B cell (primary cell): ENCODE measurements around the gene RBP3. TPM values are rescaled to one million over a fixed set of nuclear protein-coding genes. Genes with fewer than 3 reads are reported as not detected.

ENCODE experiments used
- ATAC-seq: fragments of 200-7000 bp; cut with Tn5 transposase; one replicate; pipeline ENCODE4 v1.10.0; 2021; ENCODE audit warnings: low read depth, mild to moderate bottlenecking, moderate number of reproducible peaks, moderate library complexity
- CTCF ChIA-PET: fragments of 350-600 bp; sonication (Branson Sonifier 250); formaldehyde crosslinking; loops from one replicate; lab custom pipeline; 2021; ENCODE audit warnings: antibody characterized with exemption, inconsistent platforms; lab: Charles Lee
- POLR2A ChIA-PET: fragments of 350-600 bp; sonication (Branson Sonifier 250); formaldehyde crosslinking; loops from one replicate; lab custom pipeline; 2021; ENCODE audit warnings: antibody characterized with exemption; lab: Charles Lee
- DNase-seq: peaks from one replicate; pipeline ENCODE4 v3.0.0; 2013
- H2AFZ ChIP-seq: 2 replicates; pipeline ENCODE4 v1.6.1; 2012; ENCODE audit warnings: mild to moderate bottlenecking, low read depth, low read length; ENCODE audit not compliant: insufficient read depth, poor library complexity, severe bottlenecking
- H3K27ac ChIP-seq, 2 donors: 1 replicate in 1 of 2; 2 replicates in 1 of 2; pipeline ENCODE4 v1.5.1; 2012 to 2013; ENCODE audit warnings: low read length in 2 of 2, mild to moderate bottlenecking in 2 of 2, moderate library complexity in 1 of 2
- H3K27me3 ChIP-seq, 4 experiments: fragments of 200-600 bp in 1 of 4; sonication (generic) in 1 of 4; replicated peaks in 1 of 4; 1 replicate in 2 of 4; 2 replicates in 2 of 4; pipeline versions ENCODE4 v1.6.1 to v1.7.0; 2013 to 2016; ENCODE audit warnings: low read length in 3 of 4, mild to moderate bottlenecking in 2 of 4, mixed read lengths in 1 of 4, moderate library complexity in 1 of 4; ENCODE audit not compliant: insufficient read depth in 4 of 4, control insufficient read depth in 3 of 4; ENCODE audit errors: control extremely low read depth in 1 of 4
- H3K36me3 ChIP-seq, 2 experiments: replicated peaks in 1 of 2; 1 replicate in 1 of 2; 2 replicates in 1 of 2; pipeline versions ENCODE4 v1.6.1 to v1.7.1; 2013; ENCODE audit warnings: low read length in 1 of 2; ENCODE audit not compliant: insufficient read depth in 2 of 2, control insufficient read depth in 1 of 2; ENCODE audit errors: control extremely low read depth in 1 of 2, extremely low read depth in 1 of 2
- H3K4me1 ChIP-seq, 2 donors: fragments of 200-600 bp in 1 of 2; sonication (generic) in 1 of 2; 1 replicate in 1 of 2; 2 replicates in 1 of 2; pipeline versions ENCODE4 v1.5.1 to v1.6.1; 2013 to 2017; ENCODE audit warnings: low read length in 2 of 2; ENCODE audit not compliant: control insufficient read depth in 2 of 2, insufficient read depth in 2 of 2
- H3K4me2 ChIP-seq: replicated peaks from 2 replicates; pipeline ENCODE3; 2012; ENCODE audit warnings: mild to moderate bottlenecking, low read depth, low read length; ENCODE audit not compliant: poor library complexity, severe bottlenecking
- H3K4me3 ChIP-seq, 5 experiments: fragments of 200-600 bp in 1 of 5; sonication (generic) in 1 of 5; 1 replicate in 3 of 5; 2 replicates in 2 of 5; pipeline versions ENCODE4 v1.5.1 to v1.7.0; 2011 to 2016; ENCODE audit warnings: low read length in 4 of 5, mild to moderate bottlenecking in 4 of 5, low read depth in 2 of 5, control low read depth in 1 of 5, moderate library complexity in 1 of 5; ENCODE audit not compliant: insufficient read depth in 1 of 5; ENCODE audit errors: control extremely low read depth in 1 of 5, extremely low read depth in 1 of 5
- H3K79me2 ChIP-seq: fragments of 200-600 bp; sonication (generic); one replicate; pipeline ENCODE4 v1.6.0; 2016; ENCODE audit warnings: low read length; ENCODE audit not compliant: control insufficient read depth, insufficient read depth
- H3K9ac ChIP-seq: fragments of 200-600 bp; sonication (generic); 2 replicates; pipeline ENCODE4 v1.6.1; 2017; ENCODE audit warnings: mild to moderate bottlenecking, low read length, moderate library complexity
- H3K9me3 ChIP-seq, 3 donors: one replicate each; pipeline versions ENCODE4 v1.6.1 to v1.7.1; 2013; ENCODE audit warnings: low read length in 2 of 3; ENCODE audit not compliant: control insufficient read depth in 2 of 3, insufficient read depth in 1 of 3; ENCODE audit errors: control extremely low read depth in 1 of 3
- H4K20me1 ChIP-seq: 2 replicates; pipeline ENCODE4 v1.6.0; 2012; ENCODE audit warnings: mild to moderate bottlenecking, low read length; ENCODE audit not compliant: insufficient read depth, control insufficient read depth, poor library complexity, severe bottlenecking
- H3K27ac Mint-ChIP-seq: one replicate; pipeline ENCODE4 v1.8.0; 2021; ENCODE audit warnings: mixed read lengths
- H3K27me3 Mint-ChIP-seq: one replicate; pipeline ENCODE4 v1.8.0; 2021; ENCODE audit warnings: mixed read lengths
- H3K4me1 Mint-ChIP-seq: one replicate; pipeline ENCODE4 v1.8.0; 2021; ENCODE audit warnings: mixed read lengths
- H3K4me3 Mint-ChIP-seq: one replicate; pipeline ENCODE4 v1.8.0; 2021; ENCODE audit warnings: mixed read lengths
- H3K9me3 Mint-ChIP-seq: one replicate; pipeline ENCODE4 v1.8.0; 2022; ENCODE audit warnings: mixed read lengths; ENCODE audit not compliant: insufficient read depth
- CTCF ChIP-seq: fragments of 200-600 bp; IDR thresholded peaks from one replicate; pipeline ENCODE4 v1.8.0; 2022; ENCODE audit warnings: antibody characterized with exemption, mild to moderate bottlenecking
- EZH2 ChIP-seq: IDR thresholded peaks from 2 replicates; pipeline ENCODE4 v1.6.1; 2012; ENCODE audit warnings: borderline replicate concordance, low read depth, mild to moderate bottlenecking, moderate library complexity, low read length; ENCODE audit not compliant: insufficient read depth, poor library complexity, severe bottlenecking
- WGBS: methylation state at CpG from one replicate; pipeline ENCODE4 v1.1.5; 2013; ENCODE audit warnings: missing lambda C conversion rate; ENCODE audit not compliant: insufficient coverage; 5-methylcytosine and 5-hydroxymethylcytosine counted together
- intact Hi-C: fragments of 100-400 bp; cut with micrococcal nuclease; formaldehyde crosslinking; loops from one replicate; pipeline ENCODE4 v1.10.0; 2022
- polyA plus RNA-seq: library from polyadenylated mRNA; depleted of rRNA; stranded (reverse); fragments of >200 nt; gene quantifications from 2 replicates; pipeline ENCODE4 v1.2.3, GENCODE V29; 2012
- total RNA-seq, 2 donors: library from RNA; stranded (reverse); fragments of 120-200 nt in 1 of 2; gene quantifications; 1 replicate in 1 of 2; 2 replicates in 1 of 2; pipeline versions ENCODE4 v1.2.3 to v1.2.4, GENCODE V29; 2013 to 2022

RBP3 gene
- total and polyA plus RNA-seq, 2 donors (not counting 1 experiment from before 2014, with no cell fraction given) = not detected

GRCh38 chr10:47402641-47403301 is 54.6 kb downstream of the RBP3 start:
- Histone ChIP-seq H3K36me3 (no peaks in the 10 kb centered on the region), H3K9ac (no peak overlapping the region), H3K27me3 (peaks cover 0 to 5% (median 1%) of the 10 kb centered on the region in 4 experiments), H3K4me3 (no peak overlapping the region), H3K4me1 (no peaks in the 10 kb centered on the region), H3K79me2 (no peaks in the 10 kb centered on the region), H2AFZ (no peak overlapping the region), H3K27ac (no peak overlapping the region), H3K4me2 (no peak overlapping the region), H3K9me3 (no peaks in the 10 kb centered on the region), H4K20me1 (no peaks in the 10 kb centered on the region)
- DNase-seq = no peak
- 96% methylated on average over 4 of the region's 4 CpGs for WGBS
- CTCF ChIA-PET = no interaction called here
- Mint-ChIP-seq H3K27me3 (peaks cover 26% of the 10 kb centered on the region), H3K9me3 (no peaks in the 10 kb centered on the region), H3K4me3 (no peak overlapping the region), H3K27ac (no peak overlapping the region), H3K4me1 (no peaks in the 10 kb centered on the region)
- intact Hi-C loops = no loop called here
- POLR2A ChIA-PET = no interaction called here
- no peak for ATAC-seq
- TF ChIP-seq EZH2 (no peak), CTCF (no peak)

- H3K4me1 Mint-ChIP-seq = no peaks in the 10 kb centered on the region
- H3K4me3 ChIP-seq = no peak overlapping the region
- CTCF ChIA-PET = no interaction called here
- no peak overlapping the region for H3K27ac Mint-ChIP-seq
- ATAC-seq (no peak), DNase-seq (no peak)
- no peak overlapping the region for H2AFZ ChIP-seq
- no peaks in the 10 kb centered on the region for H3K36me3 ChIP-seq
- intact Hi-C loops = no loop called here
- H3K27me3 Mint-ChIP-seq = peaks cover 23% of the 10 kb centered on the region
- no peak overlapping the region for H3K4me2 ChIP-seq
- WGBS = 76% methylated on average over 3 of the region's 6 CpGs
- no peaks in the 10 kb centered on the region for H3K79me2 ChIP-seq
- no peaks in the 10 kb centered on the region for H3K9me3 Mint-ChIP-seq
- H3K4me1 ChIP-seq = no peaks in the 10 kb centered on the region
- no peak overlapping the region for H3K27ac ChIP-seq
- H3K9ac ChIP-seq = no peak overlapping the region
- H4K20me1 ChIP-seq = no peaks in the 10 kb centered on the region
- TF ChIP-seq EZH2 (no peak), CTCF (no peak)
- peaks cover 0 to under 1% (median 0%) of the 10 kb centered on the region in 4 experiments for H3K27me3 ChIP-seq
- H3K9me3 ChIP-seq = no peaks in the 10 kb centered on the region
- no peak overlapping the region for H3K4me3 Mint-ChIP-seq
- POLR2A ChIA-PET = no interaction called here
Measured at GRCh38 chr10:47403446-47404318, 55.5 kb downstream of the RBP3 start.
